Sigmoid colon (tissue), 7 donors: ENCODE data around the gene PTPN7. TPM values are rescaled to one million over a fixed set of nuclear protein-coding genes. Genes with fewer than 3 reads are reported as not detected.
"Not testable (repeated sequence)": the region's sequence is repeated elsewhere in the genome, so short reads cannot be mapped to it uniquely, and the experiment has no call there.

Experiments used
- DNase-seq: peaks from one replicate; pipeline ENCODE4 v3.0.0-alpha.2; 2019
- H3K27ac ChIP-seq, 4 donors: fragments of 200-600 bp; sonication (generic); one replicate each; pipeline ENCODE4 v1.5.1; 2016 to 2019; ENCODE audit warnings: mild to moderate bottlenecking in 1 of 4
- H3K27me3 ChIP-seq, 3 donors: fragments of 200-600 bp; sonication (generic); one replicate each; pipeline ENCODE4 v1.5.1; 2019; ENCODE audit warnings: mild to moderate bottlenecking in 1 of 3
- H3K36me3 ChIP-seq, 4 donors: fragments of 200-600 bp; sonication (generic); one replicate each; pipeline ENCODE4 v1.5.1; 2016 to 2019
- H3K4me1 ChIP-seq, 4 donors: fragments of 200-600 bp; sonication (generic); one replicate each; pipeline ENCODE4 v1.5.1; 2017 to 2019
- H3K4me3 ChIP-seq, 4 donors: fragments of 200-600 bp; sonication (generic); one replicate each; pipeline ENCODE4 v1.5.1; 2017 to 2019; ENCODE audit warnings: mild to moderate bottlenecking in 2 of 4, moderate library complexity in 1 of 4
- H3K9me3 ChIP-seq, 4 donors: fragments of 200-600 bp in 3 of 4; sonication (generic) in 3 of 4; one replicate each; pipeline versions ENCODE4 v1.5.1 to v1.6.1; 2013 to 2019
- CTCF ChIP-seq, 4 experiments: fragments of 450-650 bp in 3 of 4; fragments of 200-600 bp in 1 of 4; IDR thresholded peaks; one replicate each; pipeline ENCODE4 v1.5.1; 2016 to 2019; ENCODE audit warnings: antibody characterized with exemption in 4 of 4, mild to moderate bottlenecking in 3 of 4, moderate library complexity in 2 of 4
- EP300 ChIP-seq, 4 donors: sonication (generic); formaldehyde crosslinking; IDR thresholded peaks; one replicate each; pipeline ENCODE4 v1.6.1; 2017; ENCODE audit warnings: antibody characterized with exemption in 4 of 4
- POLR2A ChIP-seq, 2 donors: fragments of 450-650 bp; IDR thresholded peaks; one replicate each; pipeline ENCODE4 v1.6.1; 2016; ENCODE audit warnings: antibody characterized with exemption in 2 of 2, mild to moderate bottlenecking in 2 of 2, moderate library complexity in 2 of 2
- POLR2AphosphoS5 ChIP-seq, 4 donors: sonication (generic); formaldehyde crosslinking; IDR thresholded peaks; one replicate each; pipeline ENCODE4 v1.6.1; 2017; ENCODE audit warnings: antibody characterized with exemption in 4 of 4
- WGBS, 2 donors: extraction: QIAGEN DNeasy Blood & Tissue Kit; methylation state at CpG; one replicate each; pipeline ENCODE4 v1.1.7; 2013; 5-methylcytosine and 5-hydroxymethylcytosine counted together
- intact Hi-C: fragments of 100-400 bp; cut with DNase I; formaldehyde crosslinking; loops from one replicate; pipeline ENCODE4 v1.15.1; 2023
- polyA plus RNA-seq, 3 donors: library from polyadenylated mRNA; stranded (reverse); fragments of 200-250 nt; gene quantifications; one replicate each; pipeline ENCODE4 v1.2.3, GENCODE V29; 2013
- total RNA-seq, 4 donors: library from RNA; depleted of rRNA; stranded (reverse); fragments of >200 nt; gene quantifications; one replicate each; pipeline ENCODE4 v1.1.0, GENCODE V29; 2016
- donor health status: healthy with polysubstance abuse.
- donor health status: Bipolar disorder and iron deficiency.
- donor health status: healthy.

The PTPN7 gene
- total and polyA plus RNA-seq, 7 donors: 0.71 to 18.2 (median 4.5) TPM; not detected in 1

- Histone ChIP-seq H3K36me3 (no peaks in the 10 kb centered on the region), H3K9me3 (no peaks in the 10 kb centered on the region), H3K4me3 (no peak overlapping the region), H3K4me1 (peaks cover 0 to 3% (median 0%) of the 10 kb centered on the region in 4 donors), H3K27me3 (no peaks in the 10 kb centered on the region), H3K27ac (no peak overlapping the region)
- 77 to 86% methylated on average over 7 of the region's 7 CpGs for WGBS, 2 donors
- TF ChIP-seq POLR2AphosphoS5 (IDR thresholded peaks at IDR 0.05) (no peak), CTCF (IDR thresholded peaks at IDR 0.05) (no peak), EP300 (IDR thresholded peaks at IDR 0.05) (no peak), POLR2A (IDR thresholded peaks at IDR 0.05) (no peak)
- intact Hi-C loops: no loop called here
- DNase-seq: no peak
These were observed 39.4 kb downstream of the PTPN7 start for GRCh38 chr1:202121006-202121405.

GRCh38 chr1:202117898-202118371 lies 42.5 kb downstream of the PTPN7 start:
- no peak overlapping the region for H3K4me3 ChIP-seq
- TF ChIP-seq EP300 (IDR thresholded peaks at IDR 0.05): no peak
- TF ChIP-seq POLR2AphosphoS5 (IDR thresholded peaks at IDR 0.05): no peak
- TF ChIP-seq CTCF (IDR thresholded peaks at IDR 0.05): no peak
- no peak for TF ChIP-seq POLR2A (IDR thresholded peaks at IDR 0.05)
- DNase-seq: no peak
- no peaks in the 10 kb centered on the region for H3K9me3 ChIP-seq
- no peaks in the 10 kb centered on the region for H3K27me3 ChIP-seq
- H3K36me3 ChIP-seq: no peaks in the 10 kb centered on the region
- H3K4me1 ChIP-seq: peaks cover 0 to 9% (median 7%) of the 10 kb centered on the region in 4 donors
- H3K27ac ChIP-seq: no peak overlapping the region
- intact Hi-C loops: no loop called here
- 45 to 80% methylated on average over 10 of the region's 10 CpGs for WGBS, 2 donors

- Histone ChIP-seq H3K4me3 (no peak overlapping the region), H3K4me1 (peaks cover 0 to 13% (median 12%) of the 10 kb centered on the region in 4 donors), H3K27ac (no peak overlapping the region), H3K27me3 (no peaks in the 10 kb centered on the region), H3K9me3 (no peaks in the 10 kb centered on the region), H3K36me3 (no peaks in the 10 kb centered on the region)
- intact Hi-C loops: no loop called here
- no peak for TF ChIP-seq POLR2A (IDR thresholded peaks at IDR 0.05)
- no peak for TF ChIP-seq POLR2AphosphoS5 (IDR thresholded peaks at IDR 0.05)
- no peak for TF ChIP-seq EP300 (IDR thresholded peaks at IDR 0.05)
- TF ChIP-seq CTCF (IDR thresholded peaks at IDR 0.05): no peak
- no peak for DNase-seq
- 95 to 96% methylated on average over 8 of the region's 8 CpGs for WGBS, 2 donors
These were observed 44.1 kb downstream of the PTPN7 start for GRCh38 chr1:202116287-202116686.

- TF ChIP-seq EP300 (IDR thresholded peaks at IDR 0.05): no peak
- DNase-seq: no peak
- Histone ChIP-seq H3K9me3 (no peaks in the 10 kb centered on the region), H3K4me3 (no peak overlapping the region), H3K27ac (peak overlapping the region in 1 of 4 donors; percentile 55), H3K36me3 (no peaks in the 10 kb centered on the region), H3K4me1 (peaks cover 0 to 13% (median 12%) of the 10 kb centered on the region in 4 donors), H3K27me3 (no peaks in the 10 kb centered on the region)
- intact Hi-C loops: no loop called here
- WGBS, 2 donors: 24 to 56% methylated on average over 2 of the region's 2 CpGs
These were observed 46.6 kb downstream of the PTPN7 start for GRCh38 chr1:202113690-202114300.

- Histone ChIP-seq H3K36me3 (no peaks in the 10 kb centered on the region), H3K4me3 (no peak overlapping the region), H3K27ac (peak overlapping the region in 1 of 4 donors; percentile 55), H3K9me3 (no peaks in the 10 kb centered on the region), H3K4me1 (peaks cover 0 to 13% (median 12%) of the 10 kb centered on the region in 4 donors), H3K27me3 (no peaks in the 10 kb centered on the region)
- DNase-seq: no peak
- WGBS, 2 donors: 13 to 39% methylated on average over 5 of the region's 5 CpGs
- no peak for TF ChIP-seq POLR2AphosphoS5 (IDR thresholded peaks at IDR 0.05)
- no peak for TF ChIP-seq POLR2A (IDR thresholded peaks at IDR 0.05)
- TF ChIP-seq EP300 (IDR thresholded peaks at IDR 0.05): no peak
- TF ChIP-seq CTCF (IDR thresholded peaks at IDR 0.05): no peak
- intact Hi-C loops: no loop called here
These were observed 47.3 kb downstream of the PTPN7 start for GRCh38 chr1:202112859-202113689.

GRCh38 chr1:202111589-202111988 lies 48.8 kb downstream of the PTPN7 start:
- DNase-seq, H3K36me3 ChIP-seq, H3K27ac ChIP-seq, intact Hi-C loops, H3K4me3 ChIP-seq, H3K9me3 ChIP-seq, H3K27me3 ChIP-seq: not testable (repeated sequence)
- peaks cover 0 to 13% (median 12%) of the 10 kb centered on the region in 4 donors for H3K4me1 ChIP-seq
- WGBS, 2 donors: 75 to 90% methylated on average over 7 of the region's 7 CpGs
